Measurements from ENCODE around the gene GOLGA6L10. TPM values are rescaled to one million over a fixed set of nuclear protein-coding genes. Genes with fewer than 3 reads are reported as not detected.
"Not testable (repeated sequence)": the region's sequence is repeated elsewhere in the genome, so short reads cannot be mapped to it uniquely, and the experiment has no call there.

Gene GOLGA6L10
- total and polyA plus RNA-seq, 9 of the 15 experiments (the other 6 are each of a cell fraction or from before 2014, with no cell fraction given), result 0.32 to 7.1 (median 2.0) TPM

GRCh38 chr15:82347645-82348044, 1.6 kb downstream of the GOLGA6L10 start:
- H3K79me2 ChIP-seq (ENCODE audit: control insufficient read depth, insufficient read depth, low read length); H3K9ac ChIP-seq (ENCODE audit: insufficient read depth in 1 of 2, low read depth in 2 of 2, low read length in 2 of 2); FAIRE-seq; H3K36me3 ChIP-seq (ENCODE audit: control insufficient read depth, insufficient read depth, low read length); H3K4me2 ChIP-seq (ENCODE audit: insufficient read depth, low read length); H4K20me1 ChIP-seq (replicated peaks; ENCODE audit: control insufficient read depth, insufficient read depth, low read length); in situ Hi-C loops (cut with MboI); H3K9me3 ChIP-seq (replicated peaks; ENCODE audit: control insufficient read depth, insufficient read depth, low read depth, low read length); CTCF ChIA-PET (ENCODE audit: low intra/inter-chr PET ratio); ATAC-seq; H2AFZ ChIP-seq (ENCODE audit: low read depth, low read length); H3K27me3 ChIP-seq (ENCODE audit: control insufficient read depth in 2 of 2, insufficient read depth in 2 of 2, low read length in 2 of 2); H3K4me3 ChIP-seq; H3K4me1 ChIP-seq (replicated peaks in 1 of 2; ENCODE audit: control insufficient read depth in 2 of 2, insufficient read depth in 2 of 2, low read length in 2 of 2); H3K9me1 ChIP-seq (ENCODE audit: control insufficient read depth, insufficient read depth, low read length); POLR2A ChIA-PET; H3K27ac ChIP-seq (ENCODE audit: extremely low read depth, low read depth, low read length); intact Hi-C loops (cut with micrococcal nuclease): not testable (repeated sequence)
- peak; percentile 3 to 15 (median 9) for DNase-seq (ENCODE audit: extremely low read depth in 1 of 4, low spot score in 3 of 4)
- WGBS (ENCODE audit: insufficient coverage, low coverage, missing lambda C conversion rate), result 20% methylated on average over 2 of the region's 5 CpGs
- TF ChIP-seq ZNF316 (IDR thresholded peaks at IDR 0.05), result 0 out of 2 replicates have a peak, but pooled peaks have one; percentile 13
- TF ChIP-seq NFE2 (IDR thresholded peaks at IDR 0.05; ENCODE audit: low read depth), result peak; percentile 50
- TSS peak; percentile 50 for BruUV-seq (replicated peaks)

GRCh38 chr15:82345176-82345575, 4.1 kb downstream of the GOLGA6L10 start:
- intact Hi-C loops (cut with micrococcal nuclease); FAIRE-seq: not testable (repeated sequence)

DNA sequence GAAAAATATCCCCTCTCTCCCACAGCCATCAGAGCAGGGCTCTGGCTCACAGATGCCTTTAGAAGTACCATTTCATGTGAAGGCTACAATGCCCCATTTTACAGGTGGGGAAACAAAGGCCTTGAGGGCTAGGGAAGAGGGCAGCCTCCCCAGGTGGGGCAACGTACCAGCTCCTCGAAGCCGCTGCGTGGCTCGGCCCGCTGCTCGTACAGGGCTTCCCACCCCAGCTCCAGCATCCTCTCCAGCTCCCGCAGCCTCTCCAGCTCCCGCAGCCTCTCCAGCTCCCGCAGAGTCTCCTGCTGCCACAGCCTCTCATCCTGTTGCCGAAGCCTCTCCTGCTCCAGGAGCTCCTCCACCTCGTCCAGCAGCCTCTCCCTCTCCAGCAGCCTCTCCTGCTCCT, 4.9 kb downstream of the GOLGA6L10 start:
- H3K9me3 ChIP-seq (replicated peaks; ENCODE audit: control insufficient read depth, insufficient read depth, low read depth, low read length); H3K27ac ChIP-seq (ENCODE audit: extremely low read depth, low read depth, low read length); CTCF ChIA-PET (ENCODE audit: low intra/inter-chr PET ratio); FAIRE-seq; H3K9me1 ChIP-seq (ENCODE audit: control insufficient read depth, insufficient read depth, low read length); H3K79me2 ChIP-seq (ENCODE audit: control insufficient read depth, insufficient read depth, low read length); intact Hi-C loops (cut with micrococcal nuclease); H3K27me3 ChIP-seq (ENCODE audit: control insufficient read depth in 2 of 2, insufficient read depth in 2 of 2, low read length in 2 of 2); H3K4me3 ChIP-seq; H3K4me2 ChIP-seq (ENCODE audit: insufficient read depth, low read length); DNase-seq (ENCODE audit: extremely low read depth in 1 of 4, low spot score in 3 of 4); H3K4me1 ChIP-seq (replicated peaks in 1 of 2; ENCODE audit: control insufficient read depth in 2 of 2, insufficient read depth in 2 of 2, low read length in 2 of 2); ATAC-seq; H3K36me3 ChIP-seq (ENCODE audit: control insufficient read depth, insufficient read depth, low read length); in situ Hi-C loops (cut with MboI); POLR2A ChIA-PET; BruUV-seq (replicated peaks); H2AFZ ChIP-seq (ENCODE audit: low read depth, low read length); H3K9ac ChIP-seq (ENCODE audit: insufficient read depth in 1 of 2, low read depth in 2 of 2, low read length in 2 of 2); H4K20me1 ChIP-seq (replicated peaks; ENCODE audit: control insufficient read depth, insufficient read depth, low read length): not testable (repeated sequence)
- WGBS (ENCODE audit: insufficient coverage, low coverage, missing lambda C conversion rate), result 0% methylated on average over 1 of the region's 12 CpGs

More at GRCh38 chr15:82345176-82345575, 4.1 kb downstream of the GOLGA6L10 start:
- H3K36me3 ChIP-seq (ENCODE audit: control insufficient read depth, insufficient read depth, low read length); H3K9me3 ChIP-seq (replicated peaks; ENCODE audit: control insufficient read depth, insufficient read depth, low read depth, low read length); H3K27me3 ChIP-seq (ENCODE audit: control insufficient read depth in 2 of 2, insufficient read depth in 2 of 2, low read length in 2 of 2); BruUV-seq (replicated peaks); CTCF ChIA-PET (ENCODE audit: low intra/inter-chr PET ratio); H3K79me2 ChIP-seq (ENCODE audit: control insufficient read depth, insufficient read depth, low read length); H3K4me3 ChIP-seq; H3K27ac ChIP-seq (ENCODE audit: extremely low read depth, low read depth, low read length); in situ Hi-C loops (cut with MboI); H4K20me1 ChIP-seq (replicated peaks; ENCODE audit: control insufficient read depth, insufficient read depth, low read length); H3K9ac ChIP-seq (ENCODE audit: insufficient read depth in 1 of 2, low read depth in 2 of 2, low read length in 2 of 2); ATAC-seq; H3K4me1 ChIP-seq (replicated peaks in 1 of 2; ENCODE audit: control insufficient read depth in 2 of 2, insufficient read depth in 2 of 2, low read length in 2 of 2); POLR2A ChIA-PET; H2AFZ ChIP-seq (ENCODE audit: low read depth, low read length); DNase-seq (ENCODE audit: extremely low read depth in 1 of 4, low spot score in 3 of 4); H3K4me2 ChIP-seq (ENCODE audit: insufficient read depth, low read length); H3K9me1 ChIP-seq (ENCODE audit: control insufficient read depth, insufficient read depth, low read length): not testable (repeated sequence)
- 14% methylated on average over 1 of the region's 2 CpGs for WGBS (ENCODE audit: insufficient coverage, low coverage, missing lambda C conversion rate)

DNA sequence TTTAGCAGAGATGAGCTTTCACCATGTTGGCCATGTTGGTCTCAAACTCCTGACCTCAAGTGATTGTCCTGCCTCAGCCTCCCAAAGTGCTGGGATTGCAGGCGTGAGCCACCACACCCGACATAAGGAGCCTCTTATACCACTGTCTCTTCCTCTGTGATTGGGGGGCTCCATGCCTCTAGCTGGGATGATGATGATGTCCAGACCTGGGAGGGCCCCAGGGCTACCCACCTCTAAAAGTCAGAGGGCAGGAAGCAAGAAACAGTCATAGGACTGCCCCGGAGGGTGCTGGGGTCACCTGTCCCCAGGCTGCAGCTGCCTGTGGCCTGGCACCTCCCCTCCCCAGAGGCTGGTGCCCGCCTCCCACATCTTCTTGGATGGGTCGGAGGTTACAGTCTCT, 5.4 kb downstream of the GOLGA6L10 start:
- H3K79me2 ChIP-seq (ENCODE audit: control insufficient read depth, insufficient read depth, low read length); ATAC-seq; DNase-seq (ENCODE audit: extremely low read depth in 1 of 4, low spot score in 3 of 4); BruUV-seq (replicated peaks); FAIRE-seq; H4K20me1 ChIP-seq (replicated peaks; ENCODE audit: control insufficient read depth, insufficient read depth, low read length); intact Hi-C loops (cut with micrococcal nuclease); H3K36me3 ChIP-seq (ENCODE audit: control insufficient read depth, insufficient read depth, low read length); H3K9me3 ChIP-seq (replicated peaks; ENCODE audit: control insufficient read depth, insufficient read depth, low read depth, low read length); POLR2A ChIA-PET; in situ Hi-C loops (cut with MboI); H3K27me3 ChIP-seq (ENCODE audit: control insufficient read depth in 2 of 2, insufficient read depth in 2 of 2, low read length in 2 of 2); H3K27ac ChIP-seq (ENCODE audit: extremely low read depth, low read depth, low read length); CTCF ChIA-PET (ENCODE audit: low intra/inter-chr PET ratio); H3K4me2 ChIP-seq (ENCODE audit: insufficient read depth, low read length); H3K9me1 ChIP-seq (ENCODE audit: control insufficient read depth, insufficient read depth, low read length); H3K4me1 ChIP-seq (replicated peaks in 1 of 2; ENCODE audit: control insufficient read depth in 2 of 2, insufficient read depth in 2 of 2, low read length in 2 of 2); H3K4me3 ChIP-seq; H3K9ac ChIP-seq (ENCODE audit: insufficient read depth in 1 of 2, low read depth in 2 of 2, low read length in 2 of 2); H2AFZ ChIP-seq (ENCODE audit: low read depth, low read length): not testable (repeated sequence)
- WGBS (ENCODE audit: insufficient coverage, low coverage, missing lambda C conversion rate), result 17% methylated on average over 1 of the region's 5 CpGs

Measured in K562 (cell line).